ENCODE measurements around the gene ZNF280B.
"Not testable (repeated sequence)": the region's sequence is repeated elsewhere in the genome, so short reads cannot be mapped to it uniquely, and the experiment has no call there.

ZNF280B gene

GRCh38 chr22:22478470-22478869 is 30.1 kb downstream of the ZNF280B start:
- no peak for DNase-seq
- in situ Hi-C loops (cut with MboI; ENCODE audit: low pct_unique_long_range_greater_than_20kb, low sequenced_read_pairs) = no loop called here

- DNase-seq = no peak
- in situ Hi-C loops (cut with MboI; ENCODE audit: low pct_unique_long_range_greater_than_20kb, low sequenced_read_pairs) = loop anchor here (25.0 kb wide), 1 partner anchor 88 kb away; the partner anchor contains the start of gene PRAME
These were observed 33.8 kb downstream of the ZNF280B start for GRCh38 chr22:22474733-22475132.

GRCh38 chr22:22471104-22471503 is 37.4 kb downstream of the ZNF280B start:
- DNase-seq = not testable (repeated sequence)
- in situ Hi-C loops (cut with MboI; ENCODE audit: low pct_unique_long_range_greater_than_20kb, low sequenced_read_pairs) = loop anchor here (25.0 kb wide), 1 partner anchor 91 kb away; the partner anchor contains the start of gene PRAME

- in situ Hi-C loops (cut with MboI; ENCODE audit: low pct_unique_long_range_greater_than_20kb, low sequenced_read_pairs) = loop anchor here (25.0 kb wide), 1 partner anchor 93 kb away; the partner anchor contains the start of gene PRAME
- no peak for DNase-seq
These were observed 39.0 kb downstream of the ZNF280B start for GRCh38 chr22:22469527-22469926.

- in situ Hi-C loops (cut with MboI; ENCODE audit: low pct_unique_long_range_greater_than_20kb, low sequenced_read_pairs) = loop anchor here (25.0 kb wide), 1 partner anchor 93 kb away; the partner anchor contains the start of gene PRAME
- not testable (repeated sequence) for DNase-seq
These were observed 39.6 kb downstream of the ZNF280B start for GRCh38 chr22:22468794-22469469.

GRCh38 chr22:22467112-22467511 is 41.4 kb downstream of the ZNF280B start:
- in situ Hi-C loops (cut with MboI; ENCODE audit: low pct_unique_long_range_greater_than_20kb, low sequenced_read_pairs) = loop anchor here (25.0 kb wide), 1 partner anchor 95 kb away; the partner anchor contains the start of gene PRAME
- DNase-seq = no peak

- DNase-seq = no peak
- in situ Hi-C loops (cut with MboI; ENCODE audit: low pct_unique_long_range_greater_than_20kb, low sequenced_read_pairs) = loop anchor here (25.0 kb wide), 1 partner anchor 97 kb away; the partner anchor contains the start of gene PRAME
These were observed 42.8 kb downstream of the ZNF280B start for GRCh38 chr22:22465782-22466181.

GRCh38 chr22:22465094-22465602 is 43.4 kb downstream of the ZNF280B start:
- in situ Hi-C loops (cut with MboI; ENCODE audit: low pct_unique_long_range_greater_than_20kb, low sequenced_read_pairs) = loop anchor here (25.0 kb wide), 1 partner anchor 97 kb away; the partner anchor contains the start of gene PRAME
- DNase-seq = no peak

- no peak for DNase-seq
- in situ Hi-C loops (cut with MboI; ENCODE audit: low pct_unique_long_range_greater_than_20kb, low sequenced_read_pairs) = loop anchor here (25.0 kb wide), 1 partner anchor 98 kb away; the partner anchor contains the start of gene PRAME
These were observed 43.9 kb downstream of the ZNF280B start for GRCh38 chr22:22464541-22465054.

- in situ Hi-C loops (cut with MboI; ENCODE audit: low pct_unique_long_range_greater_than_20kb, low sequenced_read_pairs) = loop anchor here (25.0 kb wide), 1 partner anchor 98 kb away; the partner anchor contains the start of gene PRAME
- DNase-seq = peak; percentile 76
These were observed 44.5 kb downstream of the ZNF280B start for GRCh38 chr22:22463855-22464540.

GRCh38 chr22:22462813-22463567 is 45.6 kb downstream of the ZNF280B start:
- in situ Hi-C loops (cut with MboI; ENCODE audit: low pct_unique_long_range_greater_than_20kb, low sequenced_read_pairs) = loop anchor here (25.0 kb wide), 1 partner anchor 99 kb away; the partner anchor contains the start of gene PRAME

GRCh38 chr22:22461583-22461982 is 47.0 kb downstream of the ZNF280B start:
- DNase-seq = no peak
- in situ Hi-C loops (cut with MboI; ENCODE audit: low pct_unique_long_range_greater_than_20kb, low sequenced_read_pairs) = loop anchor here (25.0 kb wide), 1 partner anchor 101 kb away; the partner anchor contains the start of gene PRAME

More at GRCh38 chr22:22462813-22463567, 45.6 kb downstream of the ZNF280B start:
- no peak for DNase-seq

- in situ Hi-C loops (cut with MboI; ENCODE audit: low pct_unique_long_range_greater_than_20kb, low sequenced_read_pairs) = loop anchor here (25.0 kb wide), 1 partner anchor 101 kb away; the partner anchor contains the start of gene PRAME
- DNase-seq = no peak
These were observed 47.4 kb downstream of the ZNF280B start for GRCh38 chr22:22461111-22461510.

- DNase-seq = peak; percentile 19
- in situ Hi-C loops (cut with MboI; ENCODE audit: low pct_unique_long_range_greater_than_20kb, low sequenced_read_pairs) = loop anchor here (25.0 kb wide), 1 partner anchor 102 kb away; the partner anchor contains the start of gene PRAME
These were observed 47.9 kb downstream of the ZNF280B start for GRCh38 chr22:22460635-22461034.

- no peak for DNase-seq
- in situ Hi-C loops (cut with MboI; ENCODE audit: low pct_unique_long_range_greater_than_20kb, low sequenced_read_pairs) = loop anchor here (25.0 kb wide), 1 partner anchor 102 kb away; the partner anchor contains the start of gene PRAME
These were observed 48.5 kb downstream of the ZNF280B start for GRCh38 chr22:22460060-22460459.

GRCh38 chr22:22458896-22459588 is 49.5 kb downstream of the ZNF280B start:
- in situ Hi-C loops (cut with MboI; ENCODE audit: low pct_unique_long_range_greater_than_20kb, low sequenced_read_pairs) = loop anchor here (25.0 kb wide), 1 partner anchor 103 kb away; the partner anchor contains the start of gene PRAME

GRCh38 chr22:22458387-22458786 is 50.2 kb downstream of the ZNF280B start:
- DNase-seq = no peak
- in situ Hi-C loops (cut with MboI; ENCODE audit: low pct_unique_long_range_greater_than_20kb, low sequenced_read_pairs) = loop anchor here (25.0 kb wide), 1 partner anchor 104 kb away; the partner anchor contains the start of gene PRAME

More at GRCh38 chr22:22458896-22459588, 49.5 kb downstream of the ZNF280B start:
- DNase-seq = no peak
